GM23338 (cell line): Measurements from ENCODE around the gene RPS6KA1. TPM values are rescaled to one million over a fixed set of nuclear protein-coding genes. Genes with fewer than 3 reads are reported as not detected.

Source experiments
- ATAC-seq: fragments of 200-7000 bp; cut with Tn5 transposase; 3 replicates; pipeline ENCODE4 v1.9.1; 2020
- DNase-seq: peaks from one replicate; pipeline ENCODE4 v3.0.0-alpha.2; 2015; ENCODE audit warnings: low spot score
- H2AFZ ChIP-seq: fragments of 200-600 bp; sonication (generic); 2 replicates; pipeline ENCODE4 v1.8.0; 2016; ENCODE audit warnings: antibody characterized with exemption, mild to moderate bottlenecking, moderate library complexity
- H3F3A ChIP-seq: fragments of 200-600 bp; sonication (generic); replicated peaks from 2 replicates; pipeline ENCODE4 v1.8.0; 2017; ENCODE audit warnings: antibody characterized with exemption, mixed run types, low read depth
- H3K27ac ChIP-seq: fragments of 200-600 bp; sonication (generic); 2 replicates; pipeline ENCODE4 v1.6.1; 2016; ENCODE audit warnings: low read depth
- H3K27me3 ChIP-seq: fragments of 200-600 bp; sonication (generic); 2 replicates; pipeline ENCODE4 v1.8.0; 2016; ENCODE audit warnings: mild to moderate bottlenecking, mixed run types, moderate library complexity; ENCODE audit not compliant: insufficient read depth
- H3K36me3 ChIP-seq: fragments of 200-600 bp; sonication (generic); 2 replicates; pipeline ENCODE4 v1.8.0; 2016; ENCODE audit warnings: mild to moderate bottlenecking; ENCODE audit not compliant: insufficient read depth
- H3K4me1 ChIP-seq: fragments of 200-600 bp; sonication (generic); 2 replicates; pipeline ENCODE4 v1.8.0; 2016; ENCODE audit warnings: mild to moderate bottlenecking, moderate library complexity; ENCODE audit not compliant: insufficient read depth
- H3K4me2 ChIP-seq: fragments of 200-600 bp; sonication (generic); 2 replicates; pipeline ENCODE4 v1.7.1; 2017; ENCODE audit warnings: mixed run types
- H3K4me3 ChIP-seq: fragments of 200-600 bp; sonication (generic); 2 replicates; pipeline ENCODE4 v1.6.1; 2016; ENCODE audit warnings: mixed run types
- H3K79me2 ChIP-seq: fragments of 200-600 bp; sonication (generic); replicated peaks from 2 replicates; pipeline ENCODE4 v1.8.0; 2017; ENCODE audit warnings: mild to moderate bottlenecking; ENCODE audit not compliant: insufficient read depth
- H3K9me2 ChIP-seq: fragments of 200-600 bp; sonication (generic); 2 replicates; pipeline ENCODE4 v1.8.0; 2017; ENCODE audit not compliant: insufficient read depth
- H4K20me1 ChIP-seq: fragments of 200-600 bp; sonication (generic); replicated peaks from 2 replicates; pipeline ENCODE4 v1.8.0; 2017; ENCODE audit warnings: mild to moderate bottlenecking; ENCODE audit not compliant: insufficient read depth
- H3K27ac Mint-ChIP-seq: 2 replicates; pipeline ENCODE4 v1.8.0; 2020; ENCODE audit warnings: inconsistent platforms, mild to moderate bottlenecking, moderate library complexity, mixed read lengths
- H3K27me3 Mint-ChIP-seq: 3 replicates; pipeline ENCODE4 v1.8.0; 2022; ENCODE audit warnings: low read depth, mild to moderate bottlenecking, moderate library complexity, mixed read lengths, inconsistent platforms; ENCODE audit not compliant: insufficient read depth, poor library complexity
- H3K36me3 Mint-ChIP-seq: 3 replicates; pipeline ENCODE4 v1.8.0; 2021; ENCODE audit warnings: low read depth, mild to moderate bottlenecking, inconsistent platforms, moderate library complexity, mixed read lengths
- H3K4me1 Mint-ChIP-seq: 3 replicates; pipeline ENCODE4 v1.8.0; 2020; ENCODE audit warnings: mild to moderate bottlenecking, inconsistent platforms, mixed read lengths
- H3K4me3 Mint-ChIP-seq: 3 replicates; pipeline ENCODE4 v1.8.0; 2021; ENCODE audit warnings: moderate library complexity, mild to moderate bottlenecking, inconsistent platforms, mixed read lengths
- H3K9me3 Mint-ChIP-seq: 3 replicates; pipeline ENCODE4 v1.8.0; 2020; ENCODE audit warnings: moderate library complexity, mild to moderate bottlenecking, inconsistent platforms, mixed read lengths
- CREB1 ChIP-seq: fragments of 250-450 bp; sonication (Bioruptor Pico); IDR thresholded peaks from 2 replicates; pipeline ENCODE4 v1.5.0; 2020; ENCODE audit warnings: low read depth, mild to moderate bottlenecking, moderate library complexity
- EZH2phosphoT487 ChIP-seq: fragments of 200-600 bp; sonication (generic); IDR thresholded peaks from one replicate; pipeline ENCODE4 v1.8.1; 2018; ENCODE audit warnings: antibody characterized with exemption; ENCODE audit not compliant: unreplicated experiment
- JUNB ChIP-seq: IDR thresholded peaks from one replicate; pipeline ENCODE4 v1.6.1; 2016; ENCODE audit warnings: antibody characterized with exemption; ENCODE audit not compliant: unreplicated experiment
- NANOG ChIP-seq: IDR thresholded peaks from 2 replicates; pipeline ENCODE4 v1.6.1; 2016; ENCODE audit warnings: antibody characterized with exemption, borderline replicate concordance
- POLR2AphosphoS5 ChIP-seq: IDR thresholded peaks from 2 replicates; pipeline ENCODE4 v1.6.1; 2016; ENCODE audit warnings: antibody characterized with exemption, low read depth
- STAT1 ChIP-seq: IDR thresholded peaks from one replicate; pipeline ENCODE4 v1.6.1; 2016; ENCODE audit warnings: antibody characterized with exemption; ENCODE audit not compliant: unreplicated experiment
- ZNF114 ChIP-seq: fragments of 250-450 bp; sonication (Bioruptor Pico); IDR thresholded peaks from 2 replicates; pipeline ENCODE4 v1.5.0; 2020; ENCODE audit warnings: mild to moderate bottlenecking, moderate library complexity
- ZNF331 ChIP-seq: fragments of 250-450 bp; sonication (Bioruptor Pico); IDR thresholded peaks from 2 replicates; pipeline ENCODE4 v1.5.0; 2020; ENCODE audit warnings: low read depth, mild to moderate bottlenecking, moderate library complexity
- polyA plus RNA-seq: library from polyadenylated mRNA; unstranded; fragments of >200 nt; fragmentation: Nextera tagmentation; extraction: Ambion mirVana; gene quantifications from 2 replicates; pipeline ENCODE4 v1.2.1, GENCODE V29; 2016
- total RNA-seq: library from RNA; depleted of rRNA; stranded (reverse); fragments of >200 nt; shearing (Covaris generic); gene quantifications from 2 replicates; pipeline ENCODE4 v1.2.3, GENCODE V29; 2014
- TF ChIP-seq, protein P1 (sequence below): IDR thresholded peaks from one replicate; pipeline ENCODE4 v1.6.1; 2018; ENCODE audit warnings: antibody characterized with exemption; ENCODE audit not compliant: unreplicated experiment
- TF ChIP-seq, protein P2 (sequence below), 2 experiments: fragments of 200-600 bp in 1 of 2; sonication (generic) in 1 of 2; conservative IDR thresholded peaks; 2 replicates each; pipeline versions ENCODE4 v1.5.1 to v1.6.1; 2016 to 2017; ENCODE audit warnings: antibody characterized with exemption in 2 of 2, low read depth in 2 of 2, mild to moderate bottlenecking in 2 of 2, moderate library complexity in 1 of 2
- TF ChIP-seq, protein P3 (sequence below): IDR thresholded peaks from 2 replicates; pipeline ENCODE4 v1.6.1; 2016; ENCODE audit warnings: antibody characterized with exemption

Gene RPS6KA1
- total and polyA plus RNA-seq, 2 experiments from 2014 or later, result 28.3 to 68.6 TPM

DNA sequence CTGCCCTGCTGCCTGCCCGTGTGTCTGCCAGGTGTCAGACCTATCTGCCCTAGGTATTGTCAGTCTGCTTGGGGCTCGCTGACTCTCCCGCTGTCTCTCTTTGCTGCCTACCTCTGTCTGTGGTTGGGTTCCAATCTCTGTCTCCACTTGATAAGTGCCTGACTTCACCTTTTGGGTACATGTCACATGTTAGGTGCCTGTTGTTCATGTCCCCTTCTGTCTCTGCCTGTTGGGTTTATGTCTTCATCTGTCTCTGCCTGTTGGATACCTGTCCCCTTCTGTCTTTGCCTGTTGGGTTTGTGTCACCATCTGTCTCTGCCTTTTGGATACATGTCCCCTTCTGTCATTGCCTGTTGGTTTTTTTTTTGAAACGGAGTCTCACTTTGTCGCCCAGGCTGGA, 14.6 kb downstream of the RPS6KA1 start (continued):
- TF ChIP-seq, protein P1, sequence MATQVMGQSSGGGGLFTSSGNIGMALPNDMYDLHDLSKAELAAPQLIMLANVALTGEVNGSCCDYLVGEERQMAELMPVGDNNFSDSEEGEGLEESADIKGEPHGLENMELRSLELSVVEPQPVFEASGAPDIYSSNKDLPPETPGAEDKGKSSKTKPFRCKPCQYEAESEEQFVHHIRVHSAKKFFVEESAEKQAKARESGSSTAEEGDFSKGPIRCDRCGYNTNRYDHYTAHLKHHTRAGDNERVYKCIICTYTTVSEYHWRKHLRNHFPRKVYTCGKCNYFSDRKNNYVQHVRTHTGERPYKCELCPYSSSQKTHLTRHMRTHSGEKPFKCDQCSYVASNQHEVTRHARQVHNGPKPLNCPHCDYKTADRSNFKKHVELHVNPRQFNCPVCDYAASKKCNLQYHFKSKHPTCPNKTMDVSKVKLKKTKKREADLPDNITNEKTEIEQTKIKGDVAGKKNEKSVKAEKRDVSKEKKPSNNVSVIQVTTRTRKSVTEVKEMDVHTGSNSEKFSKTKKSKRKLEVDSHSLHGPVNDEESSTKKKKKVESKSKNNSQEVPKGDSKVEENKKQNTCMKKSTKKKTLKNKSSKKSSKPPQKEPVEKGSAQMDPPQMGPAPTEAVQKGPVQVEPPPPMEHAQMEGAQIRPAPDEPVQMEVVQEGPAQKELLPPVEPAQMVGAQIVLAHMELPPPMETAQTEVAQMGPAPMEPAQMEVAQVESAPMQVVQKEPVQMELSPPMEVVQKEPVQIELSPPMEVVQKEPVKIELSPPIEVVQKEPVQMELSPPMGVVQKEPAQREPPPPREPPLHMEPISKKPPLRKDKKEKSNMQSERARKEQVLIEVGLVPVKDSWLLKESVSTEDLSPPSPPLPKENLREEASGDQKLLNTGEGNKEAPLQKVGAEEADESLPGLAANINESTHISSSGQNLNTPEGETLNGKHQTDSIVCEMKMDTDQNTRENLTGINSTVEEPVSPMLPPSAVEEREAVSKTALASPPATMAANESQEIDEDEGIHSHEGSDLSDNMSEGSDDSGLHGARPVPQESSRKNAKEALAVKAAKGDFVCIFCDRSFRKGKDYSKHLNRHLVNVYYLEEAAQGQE, result no peak
- no peak for TF ChIP-seq NANOG
- TF ChIP-seq CREB1 (CRISPR knock-in tag), result no peak
- TF ChIP-seq ZNF331 (CRISPR knock-in tag), result no peak
- no peak for TF ChIP-seq EZH2phosphoT487
- TF ChIP-seq, protein P2, sequence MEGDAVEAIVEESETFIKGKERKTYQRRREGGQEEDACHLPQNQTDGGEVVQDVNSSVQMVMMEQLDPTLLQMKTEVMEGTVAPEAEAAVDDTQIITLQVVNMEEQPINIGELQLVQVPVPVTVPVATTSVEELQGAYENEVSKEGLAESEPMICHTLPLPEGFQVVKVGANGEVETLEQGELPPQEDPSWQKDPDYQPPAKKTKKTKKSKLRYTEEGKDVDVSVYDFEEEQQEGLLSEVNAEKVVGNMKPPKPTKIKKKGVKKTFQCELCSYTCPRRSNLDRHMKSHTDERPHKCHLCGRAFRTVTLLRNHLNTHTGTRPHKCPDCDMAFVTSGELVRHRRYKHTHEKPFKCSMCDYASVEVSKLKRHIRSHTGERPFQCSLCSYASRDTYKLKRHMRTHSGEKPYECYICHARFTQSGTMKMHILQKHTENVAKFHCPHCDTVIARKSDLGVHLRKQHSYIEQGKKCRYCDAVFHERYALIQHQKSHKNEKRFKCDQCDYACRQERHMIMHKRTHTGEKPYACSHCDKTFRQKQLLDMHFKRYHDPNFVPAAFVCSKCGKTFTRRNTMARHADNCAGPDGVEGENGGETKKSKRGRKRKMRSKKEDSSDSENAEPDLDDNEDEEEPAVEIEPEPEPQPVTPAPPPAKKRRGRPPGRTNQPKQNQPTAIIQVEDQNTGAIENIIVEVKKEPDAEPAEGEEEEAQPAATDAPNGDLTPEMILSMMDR (conservative IDR thresholded peaks at IDR 0.05; ENCODE audit: low read depth in 2 of 2), result no peak
- no peak for TF ChIP-seq STAT1
- no peak for TF ChIP-seq POLR2AphosphoS5
- TF ChIP-seq JUNB, result no peak
- TF ChIP-seq, protein P3, sequence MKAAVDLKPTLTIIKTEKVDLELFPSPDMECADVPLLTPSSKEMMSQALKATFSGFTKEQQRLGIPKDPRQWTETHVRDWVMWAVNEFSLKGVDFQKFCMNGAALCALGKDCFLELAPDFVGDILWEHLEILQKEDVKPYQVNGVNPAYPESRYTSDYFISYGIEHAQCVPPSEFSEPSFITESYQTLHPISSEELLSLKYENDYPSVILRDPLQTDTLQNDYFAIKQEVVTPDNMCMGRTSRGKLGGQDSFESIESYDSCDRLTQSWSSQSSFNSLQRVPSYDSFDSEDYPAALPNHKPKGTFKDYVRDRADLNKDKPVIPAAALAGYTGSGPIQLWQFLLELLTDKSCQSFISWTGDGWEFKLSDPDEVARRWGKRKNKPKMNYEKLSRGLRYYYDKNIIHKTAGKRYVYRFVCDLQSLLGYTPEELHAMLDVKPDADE, result no peak

DNA sequence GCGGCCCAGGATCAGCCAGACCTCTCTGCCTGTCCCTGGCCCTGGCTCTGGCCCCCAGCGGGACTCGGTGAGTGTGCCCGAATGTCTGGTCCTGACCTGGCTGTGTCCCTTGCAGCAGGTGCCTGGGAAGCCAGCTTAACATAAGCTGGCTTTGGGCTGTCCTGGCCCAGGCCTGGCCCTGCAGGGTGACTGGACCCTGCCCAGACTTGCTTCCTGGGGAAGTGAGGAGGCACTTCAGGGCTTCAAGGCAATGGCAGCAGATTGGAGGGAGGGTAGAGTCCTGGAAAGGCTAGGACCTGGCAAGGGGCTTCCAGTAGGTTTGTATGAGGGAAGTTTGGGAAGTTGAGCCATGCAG, 16.4 kb downstream of the RPS6KA1 start:
- H2AFZ ChIP-seq, result no peak overlapping the region
- no peak for TF ChIP-seq JUNB
- no peak for TF ChIP-seq POLR2AphosphoS5
- no peak for TF ChIP-seq CREB1 (CRISPR knock-in tag)
- no peak for TF ChIP-seq STAT1
- no peak for TF ChIP-seq ZNF331 (CRISPR knock-in tag)
- TF ChIP-seq ZNF114 (CRISPR knock-in tag), result no peak
- TF ChIP-seq, protein P2 (conservative IDR thresholded peaks at IDR 0.05; ENCODE audit: low read depth in 2 of 2), result no peak
- TF ChIP-seq, protein P1, result no peak

More for the DNA sequence above, 16.4 kb downstream of the RPS6KA1 start:
- H3K4me1 Mint-ChIP-seq, result peaks cover 16% of the 10 kb centered on the region
- no peak for DNase-seq
- no peak overlapping the region for H3K4me3 Mint-ChIP-seq
- Histone ChIP-seq H3K27me3 (no peaks in the 10 kb centered on the region), H3K4me3 (no peak overlapping the region), H3K36me3 (no peaks in the 10 kb centered on the region; the same call in 1 of the 2 replicates), H3K27ac (no peak overlapping the region), H3K79me2 (0 out of 2 replicates have a peak, but pooled peaks cover 6% of the 10 kb centered on the region), H3F3A (no peaks in the 10 kb centered on the region), H3K9me2 (no peaks in the 10 kb centered on the region), H3K4me1 (peaks cover 4% of the 10 kb centered on the region), H4K20me1 (no peaks in the 10 kb centered on the region), H3K4me2 (no peak overlapping the region)
- H3K27me3 Mint-ChIP-seq, result peaks cover 11% of the 10 kb centered on the region
- peaks cover 10% of the 10 kb centered on the region; the same call in 1 of the 3 replicates for H3K36me3 Mint-ChIP-seq
- H3K27ac Mint-ChIP-seq, result no peak overlapping the region
- no peaks in the 10 kb centered on the region for H3K9me3 Mint-ChIP-seq
- no peak for ATAC-seq
